ENCODE data around the gene ZFPM1. TPM values are rescaled to one million over a fixed set of nuclear protein-coding genes. Genes with fewer than 3 reads are reported as not detected.

The ZFPM1 gene
- total RNA-seq, 1 donor from 2014 or later, result 35.0 TPM

DNA sequence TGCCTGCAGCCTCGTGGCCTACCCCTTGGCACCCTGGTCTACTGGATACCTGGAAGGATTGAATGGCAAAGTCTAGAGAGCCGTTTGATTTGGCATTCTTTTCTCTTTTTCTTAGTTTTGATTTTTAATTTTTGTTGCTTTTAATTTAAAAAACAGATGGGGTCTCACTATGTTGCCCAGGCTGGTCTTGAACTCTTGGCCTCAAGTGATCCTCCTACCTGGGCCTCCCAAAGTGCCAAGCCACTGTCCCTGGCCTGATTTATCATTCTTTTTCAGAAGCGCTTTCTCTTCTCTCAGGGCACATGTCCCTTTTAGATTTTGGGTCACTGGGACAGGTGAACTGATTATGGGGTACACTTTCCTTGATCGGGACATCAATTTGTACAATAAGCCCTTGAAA is 128.0 kb downstream of the ZFPM1 start:
- no peak for TF ChIP-seq CTCF (IDR thresholded peaks at IDR 0.05)
- H3K4me3 Mint-ChIP-seq, result no peak overlapping the region
- ATAC-seq (ENCODE audit: low read depth), result no peak
- intact Hi-C loops (cut with micrococcal nuclease), result no loop called here
- H3K36me3 Mint-ChIP-seq (ENCODE audit: low read depth), result peaks cover 72% of the 10 kb centered on the region
- no peaks in the 10 kb centered on the region for H3K27me3 Mint-ChIP-seq
- H3K9me3 Mint-ChIP-seq, result no peaks in the 10 kb centered on the region
- CTCF ChIA-PET, result no interaction called here
- H3K27ac Mint-ChIP-seq, result no peak overlapping the region
- POLR2A ChIA-PET, result no interaction called here
- no peak for DNase-seq
- peaks cover 10% of the 10 kb centered on the region for H3K4me1 Mint-ChIP-seq

- ChIA-PET CTCF (no interaction called here), POLR2A (no interaction called here)
- intact Hi-C loops (cut with micrococcal nuclease), result no loop called here
- H3K27ac Mint-ChIP-seq, result no peak overlapping the region
- H3K27me3 Mint-ChIP-seq, result no peaks in the 10 kb centered on the region
- TF ChIP-seq CTCF (IDR thresholded peaks at IDR 0.05), result no peak
- H3K4me1 Mint-ChIP-seq, result peaks cover 10% of the 10 kb centered on the region
- no peaks in the 10 kb centered on the region for H3K9me3 Mint-ChIP-seq
- ATAC-seq (ENCODE audit: low read depth) (no peak), DNase-seq (no peak)
- no peak overlapping the region for H3K4me3 Mint-ChIP-seq
- H3K36me3 Mint-ChIP-seq (ENCODE audit: low read depth), result peaks cover 71% of the 10 kb centered on the region
Measured at GRCh38 chr16:88582912-88583575, 130.0 kb downstream of the ZFPM1 start.

- no peak for DNase-seq
- Mint-ChIP-seq H3K9me3 (no peaks in the 10 kb centered on the region), H3K36me3 (ENCODE audit: low read depth) (peaks cover 73% of the 10 kb centered on the region), H3K27me3 (no peaks in the 10 kb centered on the region), H3K4me3 (no peak overlapping the region), H3K4me1 (peaks cover 8% of the 10 kb centered on the region), H3K27ac (no peak overlapping the region)
- CTCF ChIA-PET, result no interaction called here
- ATAC-seq (ENCODE audit: low read depth), result no peak
- TF ChIP-seq CTCF (IDR thresholded peaks at IDR 0.05), result no peak
- intact Hi-C loops (cut with micrococcal nuclease), result no loop called here
- POLR2A ChIA-PET, result no interaction called here
Measured at GRCh38 chr16:88584676-88585075, 131.6 kb downstream of the ZFPM1 start.

DNA sequence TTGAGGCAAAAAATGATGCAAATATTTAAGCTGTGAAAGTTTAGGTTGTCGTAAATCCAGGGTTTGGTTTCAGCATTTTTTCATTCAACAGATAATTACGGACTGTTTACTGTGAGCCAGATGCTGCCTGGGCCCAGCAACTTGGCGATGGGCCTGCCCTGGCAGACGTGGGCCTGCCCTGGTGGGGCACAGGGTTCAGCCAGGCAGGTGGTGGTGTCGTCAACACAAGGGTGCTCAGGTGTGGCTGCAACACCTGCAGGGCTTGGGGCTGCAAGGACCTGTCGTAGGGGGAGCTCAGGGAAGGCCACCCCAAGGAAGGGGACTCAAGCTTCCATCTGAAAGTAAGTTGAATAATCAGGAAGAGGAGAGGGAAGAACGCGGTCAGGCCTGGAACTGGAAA is 132.2 kb downstream of the ZFPM1 start:
- Mint-ChIP-seq H3K4me3 (no peak overlapping the region), H3K9me3 (no peaks in the 10 kb centered on the region), H3K36me3 (ENCODE audit: low read depth) (peaks cover 74% of the 10 kb centered on the region), H3K27me3 (no peaks in the 10 kb centered on the region), H3K4me1 (peaks cover 8% of the 10 kb centered on the region), H3K27ac (no peak overlapping the region)
- no peak for ATAC-seq (ENCODE audit: low read depth)
- POLR2A ChIA-PET, result interaction anchor here (1.1 kb wide), 1 partner anchor 15 kb away, joined by 3 read pairs; the partner anchor contains the start of gene ZC3H18
- no peak for TF ChIP-seq CTCF (IDR thresholded peaks at IDR 0.05)
- DNase-seq, result no peak
- CTCF ChIA-PET, result no interaction called here
- intact Hi-C loops (cut with micrococcal nuclease), result no loop called here

DNA sequence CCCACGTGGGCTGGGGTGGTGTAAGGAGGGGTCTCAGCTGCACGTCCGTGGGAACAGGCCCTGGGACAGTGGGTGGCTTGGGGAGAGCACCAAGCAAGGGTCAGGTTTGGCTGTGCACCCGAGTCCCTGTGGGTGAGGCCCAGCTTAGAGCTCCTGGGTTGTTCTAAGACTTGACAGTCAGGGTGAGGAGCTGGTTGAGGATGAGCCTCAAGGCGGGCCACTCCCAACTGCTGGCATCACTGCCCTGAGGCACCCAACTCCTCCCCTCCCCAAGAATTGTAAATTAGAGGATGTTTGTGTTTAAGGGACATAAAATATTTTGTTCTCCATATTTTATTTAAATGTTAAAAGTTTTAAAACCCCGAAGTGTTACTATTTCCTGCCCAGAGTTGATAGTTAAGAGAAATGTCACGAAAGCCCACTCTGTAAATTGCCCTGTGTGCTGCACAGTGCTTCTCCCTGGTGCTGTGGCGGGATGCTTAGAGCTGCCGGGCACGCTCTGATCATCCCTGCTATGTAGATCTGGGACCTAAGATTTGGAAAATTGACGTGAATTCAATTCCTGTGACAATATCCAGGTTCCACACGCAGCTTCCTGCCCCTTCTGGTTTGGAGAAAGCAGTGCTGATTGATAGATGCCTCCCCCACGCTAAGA is 133.0 kb downstream of the ZFPM1 start:
- H3K27ac Mint-ChIP-seq, result no peak overlapping the region
- H3K4me1 Mint-ChIP-seq, result peaks cover 8% of the 10 kb centered on the region
- no peak overlapping the region for H3K4me3 Mint-ChIP-seq
- no peak for TF ChIP-seq CTCF (IDR thresholded peaks at IDR 0.05)
- H3K36me3 Mint-ChIP-seq (ENCODE audit: low read depth), result peaks cover 71% of the 10 kb centered on the region
- H3K9me3 Mint-ChIP-seq, result no peaks in the 10 kb centered on the region
- ChIA-PET POLR2A (interaction anchor here (1.1 kb wide), 1 partner anchor 16 kb away, joined by 3 read pairs; the partner anchor contains the start of gene ZC3H18), CTCF (no interaction called here)
- no peaks in the 10 kb centered on the region for H3K27me3 Mint-ChIP-seq
- intact Hi-C loops (cut with micrococcal nuclease), result no loop called here
- DNase-seq (no peak), ATAC-seq (ENCODE audit: low read depth) (no peak)

Other genes starting within 250 kb of the ZFPM1 start
- gene ZNF469, start 70.3 kb upstream of the ZFPM1 start, total RNA-seq, result 3.9 and 4.2 TPM in 2 replicates
- 61.7 and 74.2 TPM in 2 replicates for gene ZC3H18, start 117.1 kb downstream of the ZFPM1 start, total RNA-seq
- gene IL17C, start 185.3 kb downstream of the ZFPM1 start, total RNA-seq, result 0.34 and 0.69 TPM in 2 replicates
- 432 and 456 TPM in 2 replicates for gene CYBA, start 197.8 kb downstream of the ZFPM1 start, total RNA-seq
- gene MVD, start 209.8 kb downstream of the ZFPM1 start, total RNA-seq, result 115 and 140 TPM in 2 replicates
- gene SNAI3, start 233.2 kb downstream of the ZFPM1 start, total RNA-seq, result 1.5 and 2.7 TPM in 2 replicates